Neural cell (in vitro differentiated cells): ENCODE data around the gene SH3RF3. TPM values are rescaled to one million over a fixed set of nuclear protein-coding genes. Genes with fewer than 3 reads are reported as not detected.
A peak's percentile ranks its signal among the peaks of the same experiment; 100 is the strongest.

Experiments used
- H2AFZ ChIP-seq: fragments of 200-600, 300-800 bp; sonication (generic), shearing (Covaris generic); 2 replicates; pipeline ENCODE4 v1.6.0; 2014; ENCODE audit warnings: low read depth, mild to moderate bottlenecking, antibody characterized with exemption, low read length, moderate library complexity
- H3F3A ChIP-seq: fragments of 200-600 bp; shearing (Covaris generic); 2 replicates; pipeline ENCODE4 v1.6.1; 2016; ENCODE audit warnings: mild to moderate bottlenecking, moderate library complexity, mixed read lengths, antibody characterized with exemption, low read length; ENCODE audit not compliant: insufficient read depth, poor library complexity, severe bottlenecking
- H3K27ac ChIP-seq: fragments of 200-600, 300-800 bp; sonication (generic), shearing (Covaris generic); 2 replicates; pipeline ENCODE4 v1.5.1; 2014; ENCODE audit warnings: mild to moderate bottlenecking, low read length, moderate library complexity
- H3K27me3 ChIP-seq: fragments of 300-800, 200-600 bp; sonication (generic), shearing (Covaris generic); 2 replicates; pipeline ENCODE4 v1.6.0; 2014; ENCODE audit warnings: mild to moderate bottlenecking, low read depth, low read length, moderate library complexity; ENCODE audit not compliant: insufficient read depth
- H3K36me3 ChIP-seq: fragments of 300-800, 200-600 bp; sonication (generic), shearing (Covaris generic); 2 replicates; pipeline ENCODE4 v1.5.1; 2014; ENCODE audit warnings: mild to moderate bottlenecking, antibody characterized with exemption, low read length, moderate library complexity; ENCODE audit not compliant: insufficient read depth
- H3K4me2 ChIP-seq: fragments of 300-800, 200-600 bp; sonication (generic), shearing (Covaris generic); 2 replicates; pipeline ENCODE4 v1.6.0; 2014; ENCODE audit warnings: mild to moderate bottlenecking, low read length
- H3K4me3 ChIP-seq: fragments of 300-800, 200-600 bp; sonication (generic), shearing (Covaris generic); 2 replicates; pipeline ENCODE4 v1.5.1; 2014; ENCODE audit warnings: mild to moderate bottlenecking, low read length, moderate library complexity
- H3K79me2 ChIP-seq: fragments of 200-600 bp; shearing (Covaris generic); replicated peaks from 2 replicates; pipeline ENCODE4 v1.6.0; 2014; ENCODE audit warnings: mild to moderate bottlenecking, low read length, moderate library complexity; ENCODE audit not compliant: insufficient read depth
- H3K9ac ChIP-seq: fragments of 300-800, 200-600 bp; sonication (generic), shearing (Covaris generic); 2 replicates; pipeline ENCODE4 v1.6.1; 2016; ENCODE audit warnings: mild to moderate bottlenecking, low read length, mixed read lengths
- H3K9me2 ChIP-seq: fragments of 200-600 bp; shearing (Covaris generic); 2 replicates; pipeline ENCODE4 v1.6.1; 2016; ENCODE audit warnings: mild to moderate bottlenecking, low read length, mixed read lengths; ENCODE audit not compliant: insufficient read depth
- H3K9me3 ChIP-seq: fragments of 200-600, 300-800 bp; sonication (generic), shearing (Covaris generic); 2 replicates; pipeline ENCODE4 v1.6.1; 2016; ENCODE audit warnings: mild to moderate bottlenecking, mixed run types, low read length, moderate library complexity, mixed read lengths
- H4K20me1 ChIP-seq: fragments of 200-600 bp; shearing (Covaris generic); 2 replicates; pipeline ENCODE4 v1.6.1; 2016; ENCODE audit warnings: mild to moderate bottlenecking, mixed run types; ENCODE audit not compliant: insufficient read depth
- EP300 ChIP-seq: fragments of 450-650 bp; conservative IDR thresholded peaks from 2 replicates; pipeline ENCODE4 v1.6.1; 2014; ENCODE audit warnings: antibody characterized with exemption, mild to moderate bottlenecking, moderate library complexity; ENCODE audit not compliant: poor library complexity, severe bottlenecking
- EZH2 ChIP-seq: fragments of 200-600, 300-800 bp; shearing (Covaris generic), sonication (generic); IDR thresholded peaks from 2 replicates; pipeline ENCODE4 v1.6.1; 2014; ENCODE audit warnings: antibody characterized with exemption, low read length, borderline replicate concordance, mild to moderate bottlenecking; ENCODE audit not compliant: insufficient read depth, poor library complexity, severe bottlenecking
- MXI1 ChIP-seq: fragments of 450-650 bp; conservative IDR thresholded peaks from 2 replicates; pipeline ENCODE4 v1.6.1; 2014; ENCODE audit warnings: antibody characterized with exemption, mild to moderate bottlenecking; ENCODE audit not compliant: poor library complexity, severe bottlenecking
- POLR2AphosphoS5 ChIP-seq: IDR thresholded peaks from 2 replicates; pipeline ENCODE4 v1.6.1; 2012
- RAD21 ChIP-seq: fragments of 450-650 bp; conservative IDR thresholded peaks from 2 replicates; pipeline ENCODE4 v1.6.1; 2014; ENCODE audit warnings: antibody characterized with exemption, mild to moderate bottlenecking, moderate library complexity
- SMC3 ChIP-seq: fragments of 450-650 bp; conservative IDR thresholded peaks from 2 replicates; pipeline ENCODE4 v1.6.1; 2014; ENCODE audit warnings: antibody characterized with exemption, mild to moderate bottlenecking, moderate library complexity; ENCODE audit not compliant: poor library complexity
- TAF1 ChIP-seq: IDR thresholded peaks from 2 replicates; pipeline ENCODE4 v1.6.1; 2012; ENCODE audit warnings: low read depth
- polyA plus RNA-seq: library from polyadenylated mRNA; depleted of rRNA; stranded (reverse); fragments of >200 nt; gene quantifications from 2 replicates; pipeline ENCODE4 v1.2.3, GENCODE V29; 2014
- TF ChIP-seq, protein P1 (sequence below): fragments of 450-650 bp; IDR thresholded peaks from 2 replicates; pipeline ENCODE4 v1.5.1; 2014; ENCODE audit warnings: antibody characterized with exemption, mild to moderate bottlenecking, moderate library complexity; ENCODE audit not compliant: poor library complexity, severe bottlenecking
- TF ChIP-seq, protein P2 (sequence below): IDR thresholded peaks from 2 replicates; pipeline ENCODE4 v1.6.1; 2012; ENCODE audit warnings: borderline replicate concordance

Gene SH3RF3
- polyA plus RNA-seq, 1 donor from 2014 or later: 0.53 TPM

DNA sequence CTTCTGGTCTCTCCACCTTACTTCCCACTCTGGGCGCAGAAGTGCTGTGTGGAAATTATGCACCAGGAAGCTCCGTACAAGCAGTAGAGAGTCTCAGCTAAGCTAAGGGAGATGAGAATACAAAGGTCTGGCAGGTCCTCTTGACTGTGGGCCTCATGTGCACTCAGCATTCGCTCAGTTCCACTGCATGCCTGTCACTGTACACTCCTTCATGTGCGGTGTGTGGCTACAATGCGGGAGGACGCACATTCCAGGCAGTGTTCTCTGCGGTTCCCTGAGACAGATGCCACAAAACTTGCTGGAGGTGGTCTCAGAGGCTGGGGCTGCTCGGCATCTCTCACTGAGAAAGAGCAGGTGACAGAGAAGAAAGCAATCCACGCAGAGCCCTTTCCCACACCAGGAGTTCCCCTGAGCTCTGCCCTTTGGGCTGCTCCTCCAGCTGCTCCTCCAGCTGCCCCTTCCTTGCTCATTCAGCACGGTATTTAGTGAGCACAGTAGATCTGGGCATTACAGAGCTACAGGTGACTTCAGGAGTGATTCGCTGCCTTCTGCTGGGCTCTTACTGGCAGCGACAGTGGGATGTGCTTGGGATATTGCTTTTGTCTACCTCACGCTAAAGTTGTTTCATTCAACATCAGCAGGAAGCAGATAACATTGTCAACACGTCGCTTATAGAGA, 176.6 kb downstream of the SH3RF3 start:
- Histone ChIP-seq H3K4me2 (no peak overlapping the region), H3K79me2 (no peaks in the 10 kb centered on the region), H3K4me3 (no peak overlapping the region), H4K20me1 (no peaks in the 10 kb centered on the region), H3K36me3 (no peaks in the 10 kb centered on the region), H3K9me3 (no peaks in the 10 kb centered on the region), H3K27me3 (no peaks in the 10 kb centered on the region), H2AFZ (no peak overlapping the region), H3F3A (no peaks in the 10 kb centered on the region), H3K9ac (no peak overlapping the region), H3K27ac (no peak overlapping the region), H3K9me2 (no peaks in the 10 kb centered on the region)
- TF ChIP-seq MXI1 (no peak), RAD21 (peak; percentile 14)

DNA sequence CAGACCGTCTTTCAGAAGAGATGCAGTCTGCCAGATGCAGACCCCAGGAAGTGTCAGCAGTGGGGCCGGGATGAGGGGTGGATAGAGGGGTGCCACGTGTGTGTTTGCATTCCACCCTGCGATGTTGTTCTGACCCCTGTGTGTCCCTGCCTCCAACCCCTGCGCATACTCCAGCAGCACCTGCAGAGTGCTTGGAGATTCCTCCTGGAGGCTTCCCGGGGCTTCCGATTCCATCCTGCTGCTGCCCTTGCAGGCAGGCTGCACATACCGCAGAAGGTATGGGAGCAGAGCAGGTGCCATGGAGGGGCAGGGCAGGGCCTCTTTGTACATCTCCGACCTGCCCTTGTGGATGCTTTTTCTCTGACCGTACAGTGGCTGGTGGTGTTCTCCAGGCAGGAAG, 177.2 kb downstream of the SH3RF3 start:
- no peak overlapping the region for H2AFZ ChIP-seq
- H3K27ac ChIP-seq: no peak overlapping the region
- no peaks in the 10 kb centered on the region for H3F3A ChIP-seq
- no peak overlapping the region for H3K4me3 ChIP-seq
- H3K27me3 ChIP-seq: no peaks in the 10 kb centered on the region
- H4K20me1 ChIP-seq: no peaks in the 10 kb centered on the region
- H3K9ac ChIP-seq: no peak overlapping the region
- H3K9me2 ChIP-seq: no peaks in the 10 kb centered on the region
- no peaks in the 10 kb centered on the region for H3K9me3 ChIP-seq
- no peak overlapping the region for H3K4me2 ChIP-seq
- no peaks in the 10 kb centered on the region for H3K36me3 ChIP-seq
- H3K79me2 ChIP-seq: no peaks in the 10 kb centered on the region
- TF ChIP-seq EZH2 (no peak), MXI1 (no peak), POLR2AphosphoS5 (no peak), SMC3 (no peak), TAF1 (no peak), EP300 (no peak), RAD21 (no peak)
- TF ChIP-seq, protein P1, sequence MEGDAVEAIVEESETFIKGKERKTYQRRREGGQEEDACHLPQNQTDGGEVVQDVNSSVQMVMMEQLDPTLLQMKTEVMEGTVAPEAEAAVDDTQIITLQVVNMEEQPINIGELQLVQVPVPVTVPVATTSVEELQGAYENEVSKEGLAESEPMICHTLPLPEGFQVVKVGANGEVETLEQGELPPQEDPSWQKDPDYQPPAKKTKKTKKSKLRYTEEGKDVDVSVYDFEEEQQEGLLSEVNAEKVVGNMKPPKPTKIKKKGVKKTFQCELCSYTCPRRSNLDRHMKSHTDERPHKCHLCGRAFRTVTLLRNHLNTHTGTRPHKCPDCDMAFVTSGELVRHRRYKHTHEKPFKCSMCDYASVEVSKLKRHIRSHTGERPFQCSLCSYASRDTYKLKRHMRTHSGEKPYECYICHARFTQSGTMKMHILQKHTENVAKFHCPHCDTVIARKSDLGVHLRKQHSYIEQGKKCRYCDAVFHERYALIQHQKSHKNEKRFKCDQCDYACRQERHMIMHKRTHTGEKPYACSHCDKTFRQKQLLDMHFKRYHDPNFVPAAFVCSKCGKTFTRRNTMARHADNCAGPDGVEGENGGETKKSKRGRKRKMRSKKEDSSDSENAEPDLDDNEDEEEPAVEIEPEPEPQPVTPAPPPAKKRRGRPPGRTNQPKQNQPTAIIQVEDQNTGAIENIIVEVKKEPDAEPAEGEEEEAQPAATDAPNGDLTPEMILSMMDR: no peak
- TF ChIP-seq, protein P2, sequence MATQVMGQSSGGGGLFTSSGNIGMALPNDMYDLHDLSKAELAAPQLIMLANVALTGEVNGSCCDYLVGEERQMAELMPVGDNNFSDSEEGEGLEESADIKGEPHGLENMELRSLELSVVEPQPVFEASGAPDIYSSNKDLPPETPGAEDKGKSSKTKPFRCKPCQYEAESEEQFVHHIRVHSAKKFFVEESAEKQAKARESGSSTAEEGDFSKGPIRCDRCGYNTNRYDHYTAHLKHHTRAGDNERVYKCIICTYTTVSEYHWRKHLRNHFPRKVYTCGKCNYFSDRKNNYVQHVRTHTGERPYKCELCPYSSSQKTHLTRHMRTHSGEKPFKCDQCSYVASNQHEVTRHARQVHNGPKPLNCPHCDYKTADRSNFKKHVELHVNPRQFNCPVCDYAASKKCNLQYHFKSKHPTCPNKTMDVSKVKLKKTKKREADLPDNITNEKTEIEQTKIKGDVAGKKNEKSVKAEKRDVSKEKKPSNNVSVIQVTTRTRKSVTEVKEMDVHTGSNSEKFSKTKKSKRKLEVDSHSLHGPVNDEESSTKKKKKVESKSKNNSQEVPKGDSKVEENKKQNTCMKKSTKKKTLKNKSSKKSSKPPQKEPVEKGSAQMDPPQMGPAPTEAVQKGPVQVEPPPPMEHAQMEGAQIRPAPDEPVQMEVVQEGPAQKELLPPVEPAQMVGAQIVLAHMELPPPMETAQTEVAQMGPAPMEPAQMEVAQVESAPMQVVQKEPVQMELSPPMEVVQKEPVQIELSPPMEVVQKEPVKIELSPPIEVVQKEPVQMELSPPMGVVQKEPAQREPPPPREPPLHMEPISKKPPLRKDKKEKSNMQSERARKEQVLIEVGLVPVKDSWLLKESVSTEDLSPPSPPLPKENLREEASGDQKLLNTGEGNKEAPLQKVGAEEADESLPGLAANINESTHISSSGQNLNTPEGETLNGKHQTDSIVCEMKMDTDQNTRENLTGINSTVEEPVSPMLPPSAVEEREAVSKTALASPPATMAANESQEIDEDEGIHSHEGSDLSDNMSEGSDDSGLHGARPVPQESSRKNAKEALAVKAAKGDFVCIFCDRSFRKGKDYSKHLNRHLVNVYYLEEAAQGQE: no peak

DNA sequence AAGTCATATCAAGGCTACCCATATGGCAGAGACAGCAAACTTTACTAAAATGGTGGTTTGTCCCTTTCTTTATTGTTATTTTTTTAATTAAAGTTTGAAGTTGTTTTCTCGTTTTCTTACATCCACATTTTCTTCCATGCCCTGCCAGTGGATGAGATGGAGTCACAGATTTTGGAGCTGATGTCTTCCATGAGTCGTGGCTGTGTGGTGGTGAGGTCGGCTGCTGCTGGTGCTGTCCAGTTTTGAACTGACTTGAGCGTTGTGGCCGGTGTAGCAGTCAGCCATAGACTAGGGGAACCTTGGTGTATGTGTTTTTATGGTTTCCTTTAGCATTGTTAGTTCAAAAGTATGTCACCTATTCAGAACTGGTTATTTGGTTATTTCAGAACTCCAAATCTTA, 182.8 kb downstream of the SH3RF3 start:
- Histone ChIP-seq H3K4me3 (no peak overlapping the region), H4K20me1 (no peaks in the 10 kb centered on the region), H3K9me3 (no peaks in the 10 kb centered on the region), H3K27me3 (no peaks in the 10 kb centered on the region), H3K9ac (no peak overlapping the region), H3K36me3 (no peaks in the 10 kb centered on the region), H2AFZ (no peak overlapping the region), H3K79me2 (no peaks in the 10 kb centered on the region), H3K27ac (no peak overlapping the region), H3F3A (no peaks in the 10 kb centered on the region), H3K4me2 (no peak overlapping the region), H3K9me2 (no peaks in the 10 kb centered on the region)
- TF ChIP-seq EP300 (no peak), POLR2AphosphoS5 (no peak), EZH2 (no peak), SMC3 (no peak)
- TF ChIP-seq, protein P1: no peak
